Pancreas (tissue), 10 donors: ENCODE data around the gene CCR6. TPM values are rescaled to one million over a fixed set of nuclear protein-coding genes. Genes with fewer than 3 reads are reported as not detected.

Source experiments
- ATAC-seq, 4 donors: fragments of 200-7000 bp; cut with Tn5 transposase; one replicate each; pipeline versions ENCODE4 v1.8.0 to v1.9.1; 2020; ENCODE audit warnings: mild to moderate bottlenecking in 4 of 4, moderate library complexity in 4 of 4
- DNase-seq, 6 donors: peaks; one replicate each; pipeline ENCODE4 v3.0.0-alpha.2; 2020
- FAIRE-seq: peaks from 2 replicates; lab custom pipeline; 2012; peaks lifted over from hg19 to GRCh38; lab: Jason Lieb, UNC
- H3K27ac ChIP-seq, 4 donors: fragments of 200-600 bp; sonication (generic); 1 replicate in 3 of 4; 2 replicates in 1 of 4; pipeline versions ENCODE4 v1.5.0 to v1.8.0; 2020
- H3K27me3 ChIP-seq, 4 donors: fragments of 200-600 bp; one replicate each; pipeline ENCODE4 v1.8.0; 2021
- H3K36me3 ChIP-seq, 3 donors: fragments of 200-600 bp; sonication (generic) in 1 of 3; one replicate each; pipeline versions ENCODE4 v1.5.0 to v1.8.0; 2020 to 2021
- H3K4me1 ChIP-seq, 3 donors: fragments of 200-600 bp; one replicate each; pipeline ENCODE4 v1.8.0; 2021
- H3K4me3 ChIP-seq, 4 donors: fragments of 200-600 bp; sonication (generic) in 2 of 4; one replicate each; pipeline versions ENCODE4 v1.5.0 to v1.8.0; 2020 to 2021
- H3K9me3 ChIP-seq, 4 donors: fragments of 200-600 bp; one replicate each; pipeline ENCODE4 v1.8.0; 2021
- CTCF ChIP-seq, 4 donors: fragments of 200-600 bp; sonication (generic) in 3 of 4; IDR thresholded peaks; one replicate each; pipeline versions ENCODE4 v1.5.0 to v1.8.0; 2021; ENCODE audit warnings: antibody characterized with exemption in 4 of 4
- WGBS, 2 donors: extraction: QIAGEN DNeasy Blood & Tissue Kit; methylation state at CpG; one replicate each; pipeline ENCODE4 v1.1.7; 2013; 5-methylcytosine and 5-hydroxymethylcytosine counted together
- intact Hi-C, 3 donors: fragments of 100-400 bp; cut with DNase I; formaldehyde crosslinking; loops; one replicate each; pipeline versions ENCODE4 v1.11.1 to v1.14.2; 2022
- polyA plus RNA-seq, 2 donors: library from polyadenylated mRNA; stranded (reverse); fragments of 200-250 nt; gene quantifications; one replicate each; pipeline ENCODE4 v1.2.3, GENCODE V29; 2013
- total RNA-seq, 6 donors: library from RNA; stranded (reverse); fragmentation: NEBNext Ultra II Directional in 4 of 6; extraction: Animal tissue kit (Norgen Biotek cat#: 25700) in 4 of 6; gene quantifications; one replicate each; pipeline versions ENCODE4 v1.2.1 to v1.2.4, GENCODE V29; 2021 to 2023
- donor health status: healthy with polysubstance abuse.
- donor health status: DM: no; HTN: no; CAD: no; lungs with moderate emphysema.
- donor health status: DM: no; HTN: no; CAD: no.
- donor health status: control.
- donor health status: control.
- donor health status: Bipolar disorder and iron deficiency.
- donor health status: DM: yes; HTN: yes; CAD: no.
- donor health status: DM: no; HTN: no; CAD: no.
- donor health status: DM: no; HTN: no; CAD: no.
- donor health status: DM: yes; HTN: yes; CAD: no.

Gene CCR6
- total and polyA plus RNA-seq, 8 donors: 0.08 to 0.31 (median 0.21) TPM; not detected in 5

- Histone ChIP-seq H3K4me1 (no peaks in the 10 kb centered on the region), H3K27me3 (no peaks in the 10 kb centered on the region), H3K9me3 (no peaks in the 10 kb centered on the region), H3K4me3 (no peak overlapping the region), H3K27ac (no peak overlapping the region), H3K36me3 (no peaks in the 10 kb centered on the region)
- TF ChIP-seq CTCF (IDR thresholded peaks at IDR 0.05): no peak
- FAIRE-seq (no peak), DNase-seq (no peak), ATAC-seq (no peak)
- 73 to 83% methylated on average over 23 of the region's 23 CpGs for WGBS, 2 donors
- intact Hi-C loops: no loop called here
These were observed 662 bp upstream of the CCR6 start for GRCh38 chr6:167122041-167122826.

- Histone ChIP-seq H3K4me3 (no peak overlapping the region), H3K27me3 (no peaks in the 10 kb centered on the region), H3K36me3 (no peaks in the 10 kb centered on the region), H3K9me3 (no peaks in the 10 kb centered on the region), H3K27ac (no peak overlapping the region), H3K4me1 (no peaks in the 10 kb centered on the region)
- intact Hi-C loops: no loop called here
- no peak for DNase-seq
- WGBS, 2 donors: 81 to 86% methylated on average over 5 of the region's 5 CpGs
- FAIRE-seq: no peak
- no peak for ATAC-seq
- no peak for TF ChIP-seq CTCF (IDR thresholded peaks at IDR 0.05)
These were observed 1.9 kb downstream of the CCR6 start for GRCh38 chr6:167124753-167125152.

GRCh38 chr6:167125410-167125809, 2.5 kb downstream of the CCR6 start:
- TF ChIP-seq CTCF (IDR thresholded peaks at IDR 0.05): no peak
- WGBS, 2 donors: 84 to 86% methylated on average over 4 of the region's 4 CpGs

GRCh38 chr6:167125855-167126349, 3.0 kb downstream of the CCR6 start:
- no peak for ATAC-seq
- no peak for DNase-seq
- FAIRE-seq: no peak
- no peaks in the 10 kb centered on the region for H3K4me1 ChIP-seq
- intact Hi-C loops: no loop called here
- H3K9me3 ChIP-seq: no peaks in the 10 kb centered on the region
- H3K4me3 ChIP-seq: no peak overlapping the region
- TF ChIP-seq CTCF (IDR thresholded peaks at IDR 0.05): no peak
- H3K36me3 ChIP-seq: no peaks in the 10 kb centered on the region
- H3K27ac ChIP-seq: no peak overlapping the region
- WGBS, 2 donors: 66 to 67% methylated on average over 3 of the region's 3 CpGs
- no peaks in the 10 kb centered on the region for H3K27me3 ChIP-seq

More at GRCh38 chr6:167125410-167125809, 2.5 kb downstream of the CCR6 start:
- no peaks in the 10 kb centered on the region for H3K4me1 ChIP-seq
- DNase-seq (no peak), FAIRE-seq (no peak), ATAC-seq (no peak)
- no peak overlapping the region for H3K27ac ChIP-seq
- intact Hi-C loops: no loop called here
- no peaks in the 10 kb centered on the region for H3K36me3 ChIP-seq
- H3K9me3 ChIP-seq: no peaks in the 10 kb centered on the region
- H3K27me3 ChIP-seq: no peaks in the 10 kb centered on the region
- H3K4me3 ChIP-seq: no peak overlapping the region
